ENCODE results near the gene PRDM16. TPM values are rescaled to one million over a fixed set of nuclear protein-coding genes. Genes with fewer than 3 reads are reported as not detected.

PRDM16 gene
- total and polyA plus RNA-seq, 2 of the 13 experiments (the other 11 are each of a cell fraction or from before 2014, with no cell fraction given): 0.15 to 0.81 TPM

DNA sequence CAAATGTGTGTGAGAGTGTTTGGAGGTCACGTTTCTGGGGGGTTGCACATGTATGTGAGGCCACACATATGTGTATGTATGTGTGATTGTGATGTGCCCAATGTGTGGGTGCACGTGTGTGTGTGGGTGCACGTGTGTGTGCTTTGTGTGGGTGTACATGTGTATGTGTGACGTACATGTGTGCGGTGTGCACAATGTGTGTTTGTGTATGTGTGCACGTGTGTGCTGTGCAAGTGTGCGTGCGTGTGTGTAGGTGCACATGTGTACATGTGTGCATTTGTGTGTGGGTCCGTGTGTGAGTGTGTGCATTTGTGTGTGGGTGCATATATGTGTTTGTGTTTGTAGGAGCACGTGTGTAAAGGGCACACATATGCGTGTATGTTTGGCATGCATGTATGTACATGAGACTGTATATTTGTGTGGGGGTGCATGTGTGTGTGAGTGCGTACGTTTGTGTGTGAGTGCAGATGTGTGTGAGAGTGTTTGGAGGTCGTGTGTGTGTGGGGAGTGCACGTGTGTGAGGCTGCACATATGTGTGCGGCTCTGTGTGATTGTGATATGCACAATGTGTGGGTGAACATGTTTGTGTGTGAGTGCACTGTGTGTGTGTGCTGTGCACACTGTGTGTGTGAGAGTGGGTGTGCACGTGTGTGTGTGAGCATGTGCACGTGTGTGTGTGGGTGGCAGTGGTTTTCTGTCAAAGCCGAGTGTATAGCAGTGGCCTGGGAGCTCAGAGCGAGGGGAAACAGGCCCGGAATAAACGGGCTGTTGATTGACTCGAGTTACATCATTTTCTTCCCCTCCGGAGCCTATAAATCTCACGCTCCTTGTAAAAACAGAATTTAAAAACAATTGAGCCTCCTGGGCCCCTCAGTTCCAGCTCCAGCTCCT lies 252.8 kb downstream of the PRDM16 start (continued):
- TF ChIP-seq, protein P1, sequence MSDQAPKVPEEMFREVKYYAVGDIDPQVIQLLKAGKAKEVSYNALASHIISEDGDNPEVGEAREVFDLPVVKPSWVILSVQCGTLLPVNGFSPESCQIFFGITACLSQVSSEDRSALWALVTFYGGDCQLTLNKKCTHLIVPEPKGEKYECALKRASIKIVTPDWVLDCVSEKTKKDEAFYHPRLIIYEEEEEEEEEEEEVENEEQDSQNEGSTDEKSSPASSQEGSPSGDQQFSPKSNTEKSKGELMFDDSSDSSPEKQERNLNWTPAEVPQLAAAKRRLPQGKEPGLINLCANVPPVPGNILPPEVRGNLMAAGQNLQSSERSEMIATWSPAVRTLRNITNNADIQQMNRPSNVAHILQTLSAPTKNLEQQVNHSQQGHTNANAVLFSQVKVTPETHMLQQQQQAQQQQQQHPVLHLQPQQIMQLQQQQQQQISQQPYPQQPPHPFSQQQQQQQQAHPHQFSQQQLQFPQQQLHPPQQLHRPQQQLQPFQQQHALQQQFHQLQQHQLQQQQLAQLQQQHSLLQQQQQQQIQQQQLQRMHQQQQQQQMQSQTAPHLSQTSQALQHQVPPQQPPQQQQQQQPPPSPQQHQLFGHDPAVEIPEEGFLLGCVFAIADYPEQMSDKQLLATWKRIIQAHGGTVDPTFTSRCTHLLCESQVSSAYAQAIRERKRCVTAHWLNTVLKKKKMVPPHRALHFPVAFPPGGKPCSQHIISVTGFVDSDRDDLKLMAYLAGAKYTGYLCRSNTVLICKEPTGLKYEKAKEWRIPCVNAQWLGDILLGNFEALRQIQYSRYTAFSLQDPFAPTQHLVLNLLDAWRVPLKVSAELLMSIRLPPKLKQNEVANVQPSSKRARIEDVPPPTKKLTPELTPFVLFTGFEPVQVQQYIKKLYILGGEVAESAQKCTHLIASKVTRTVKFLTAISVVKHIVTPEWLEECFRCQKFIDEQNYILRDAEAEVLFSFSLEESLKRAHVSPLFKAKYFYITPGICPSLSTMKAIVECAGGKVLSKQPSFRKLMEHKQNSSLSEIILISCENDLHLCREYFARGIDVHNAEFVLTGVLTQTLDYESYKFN (CRISPR knock-in tag; conservative IDR thresholded peaks at IDR 0.05): no peak
- TF ChIP-seq ZNF230 (CRISPR knock-in tag; IDR thresholded peaks at IDR 0.05): no peak
- TF ChIP-seq, protein P2, sequence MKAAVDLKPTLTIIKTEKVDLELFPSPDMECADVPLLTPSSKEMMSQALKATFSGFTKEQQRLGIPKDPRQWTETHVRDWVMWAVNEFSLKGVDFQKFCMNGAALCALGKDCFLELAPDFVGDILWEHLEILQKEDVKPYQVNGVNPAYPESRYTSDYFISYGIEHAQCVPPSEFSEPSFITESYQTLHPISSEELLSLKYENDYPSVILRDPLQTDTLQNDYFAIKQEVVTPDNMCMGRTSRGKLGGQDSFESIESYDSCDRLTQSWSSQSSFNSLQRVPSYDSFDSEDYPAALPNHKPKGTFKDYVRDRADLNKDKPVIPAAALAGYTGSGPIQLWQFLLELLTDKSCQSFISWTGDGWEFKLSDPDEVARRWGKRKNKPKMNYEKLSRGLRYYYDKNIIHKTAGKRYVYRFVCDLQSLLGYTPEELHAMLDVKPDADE (CRISPR knock-in tag; IDR thresholded peaks at IDR 0.05): no peak
- no peak; the same call in 1 of the 2 replicates for TF ChIP-seq ARHGAP35 (CRISPR knock-in tag; IDR thresholded peaks at IDR 0.05; ENCODE audit: borderline replicate concordance)
- no peak for TF ChIP-seq MAFF (IDR thresholded peaks at IDR 0.05; ENCODE audit: low read depth, low read length)
- no peak for TF ChIP-seq SMARCE1 (IDR thresholded peaks at IDR 0.05; ENCODE audit: borderline replicate concordance)
- no peak for TF ChIP-seq ZNF746 (CRISPR knock-in tag; IDR thresholded peaks at IDR 0.05)
- TF ChIP-seq, protein P3, sequence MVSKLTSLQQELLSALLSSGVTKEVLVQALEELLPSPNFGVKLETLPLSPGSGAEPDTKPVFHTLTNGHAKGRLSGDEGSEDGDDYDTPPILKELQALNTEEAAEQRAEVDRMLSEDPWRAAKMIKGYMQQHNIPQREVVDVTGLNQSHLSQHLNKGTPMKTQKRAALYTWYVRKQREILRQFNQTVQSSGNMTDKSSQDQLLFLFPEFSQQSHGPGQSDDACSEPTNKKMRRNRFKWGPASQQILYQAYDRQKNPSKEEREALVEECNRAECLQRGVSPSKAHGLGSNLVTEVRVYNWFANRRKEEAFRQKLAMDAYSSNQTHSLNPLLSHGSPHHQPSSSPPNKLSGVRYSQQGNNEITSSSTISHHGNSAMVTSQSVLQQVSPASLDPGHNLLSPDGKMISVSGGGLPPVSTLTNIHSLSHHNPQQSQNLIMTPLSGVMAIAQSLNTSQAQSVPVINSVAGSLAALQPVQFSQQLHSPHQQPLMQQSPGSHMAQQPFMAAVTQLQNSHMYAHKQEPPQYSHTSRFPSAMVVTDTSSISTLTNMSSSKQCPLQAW (CRISPR knock-in tag; IDR thresholded peaks at IDR 0.05): no peak
- TF ChIP-seq IKZF1 (IDR thresholded peaks at IDR 0.05): no peak
- TF ChIP-seq GZF1 (CRISPR knock-in tag; IDR thresholded peaks at IDR 0.05): no peak
- no peak for TF ChIP-seq STAG1 (CRISPR knock-in tag; IDR thresholded peaks at IDR 0.05)
- TF ChIP-seq, protein P4, sequence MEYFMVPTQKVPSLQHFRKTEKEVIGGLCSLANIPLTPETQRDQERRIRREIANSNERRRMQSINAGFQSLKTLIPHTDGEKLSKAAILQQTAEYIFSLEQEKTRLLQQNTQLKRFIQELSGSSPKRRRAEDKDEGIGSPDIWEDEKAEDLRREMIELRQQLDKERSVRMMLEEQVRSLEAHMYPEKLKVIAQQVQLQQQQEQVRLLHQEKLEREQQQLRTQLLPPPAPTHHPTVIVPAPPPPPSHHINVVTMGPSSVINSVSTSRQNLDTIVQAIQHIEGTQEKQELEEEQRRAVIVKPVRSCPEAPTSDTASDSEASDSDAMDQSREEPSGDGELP (IDR thresholded peaks at IDR 0.05; ENCODE audit: borderline replicate concordance, low read depth): no peak
- TF ChIP-seq ZNF75D (CRISPR knock-in tag; IDR thresholded peaks at IDR 0.05; ENCODE audit: borderline replicate concordance): no peak
- no peak for TF ChIP-seq TAF15 (IDR thresholded peaks at IDR 0.05; ENCODE audit: low read depth, low read length, poor library complexity, severe bottlenecking)
- TF ChIP-seq, protein P5, sequence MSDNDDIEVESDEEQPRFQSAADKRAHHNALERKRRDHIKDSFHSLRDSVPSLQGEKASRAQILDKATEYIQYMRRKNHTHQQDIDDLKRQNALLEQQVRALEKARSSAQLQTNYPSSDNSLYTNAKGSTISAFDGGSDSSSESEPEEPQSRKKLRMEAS (IDR thresholded peaks at IDR 0.05): no peak
- no peak for TF ChIP-seq ZNF619 (CRISPR knock-in tag; IDR thresholded peaks at IDR 0.05)
- no peak for TF ChIP-seq SCMH1 (CRISPR knock-in tag; IDR thresholded peaks at IDR 0.05; ENCODE audit: borderline replicate concordance)
- peak; percentile 37; the same call in 1 of the 2 replicates for TF ChIP-seq ZNF747 (CRISPR knock-in tag; IDR thresholded peaks at IDR 0.05; ENCODE audit: borderline replicate concordance)
- TF ChIP-seq, protein P6, sequence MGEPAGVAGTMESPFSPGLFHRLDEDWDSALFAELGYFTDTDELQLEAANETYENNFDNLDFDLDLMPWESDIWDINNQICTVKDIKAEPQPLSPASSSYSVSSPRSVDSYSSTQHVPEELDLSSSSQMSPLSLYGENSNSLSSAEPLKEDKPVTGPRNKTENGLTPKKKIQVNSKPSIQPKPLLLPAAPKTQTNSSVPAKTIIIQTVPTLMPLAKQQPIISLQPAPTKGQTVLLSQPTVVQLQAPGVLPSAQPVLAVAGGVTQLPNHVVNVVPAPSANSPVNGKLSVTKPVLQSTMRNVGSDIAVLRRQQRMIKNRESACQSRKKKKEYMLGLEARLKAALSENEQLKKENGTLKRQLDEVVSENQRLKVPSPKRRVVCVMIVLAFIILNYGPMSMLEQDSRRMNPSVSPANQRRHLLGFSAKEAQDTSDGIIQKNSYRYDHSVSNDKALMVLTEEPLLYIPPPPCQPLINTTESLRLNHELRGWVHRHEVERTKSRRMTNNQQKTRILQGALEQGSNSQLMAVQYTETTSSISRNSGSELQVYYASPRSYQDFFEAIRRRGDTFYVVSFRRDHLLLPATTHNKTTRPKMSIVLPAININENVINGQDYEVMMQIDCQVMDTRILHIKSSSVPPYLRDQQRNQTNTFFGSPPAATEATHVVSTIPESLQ (CRISPR knock-in tag; conservative IDR thresholded peaks at IDR 0.05): no peak
